ENCODE data around the gene COL5A1.

DNA sequence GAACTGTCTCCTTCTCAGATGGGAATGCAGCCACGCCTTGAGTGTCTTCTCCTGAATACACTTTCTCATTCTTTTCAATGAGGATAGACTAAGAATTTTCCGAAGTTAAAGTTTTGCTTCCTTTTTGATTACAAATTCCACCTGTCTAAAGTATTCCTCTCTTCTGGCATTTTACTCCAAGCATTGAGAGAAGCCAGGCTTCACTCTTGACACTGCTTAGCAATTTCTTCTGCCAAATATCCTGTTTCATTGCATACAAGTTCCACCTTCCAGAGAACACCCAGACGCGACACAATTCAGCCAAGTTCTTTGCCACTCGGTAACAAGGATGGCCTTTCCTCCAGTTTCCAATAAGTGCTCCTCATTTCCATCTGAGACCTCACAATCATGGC, 35.6 kb upstream of the COL5A1 start:
- TF ChIP-seq, protein P1, sequence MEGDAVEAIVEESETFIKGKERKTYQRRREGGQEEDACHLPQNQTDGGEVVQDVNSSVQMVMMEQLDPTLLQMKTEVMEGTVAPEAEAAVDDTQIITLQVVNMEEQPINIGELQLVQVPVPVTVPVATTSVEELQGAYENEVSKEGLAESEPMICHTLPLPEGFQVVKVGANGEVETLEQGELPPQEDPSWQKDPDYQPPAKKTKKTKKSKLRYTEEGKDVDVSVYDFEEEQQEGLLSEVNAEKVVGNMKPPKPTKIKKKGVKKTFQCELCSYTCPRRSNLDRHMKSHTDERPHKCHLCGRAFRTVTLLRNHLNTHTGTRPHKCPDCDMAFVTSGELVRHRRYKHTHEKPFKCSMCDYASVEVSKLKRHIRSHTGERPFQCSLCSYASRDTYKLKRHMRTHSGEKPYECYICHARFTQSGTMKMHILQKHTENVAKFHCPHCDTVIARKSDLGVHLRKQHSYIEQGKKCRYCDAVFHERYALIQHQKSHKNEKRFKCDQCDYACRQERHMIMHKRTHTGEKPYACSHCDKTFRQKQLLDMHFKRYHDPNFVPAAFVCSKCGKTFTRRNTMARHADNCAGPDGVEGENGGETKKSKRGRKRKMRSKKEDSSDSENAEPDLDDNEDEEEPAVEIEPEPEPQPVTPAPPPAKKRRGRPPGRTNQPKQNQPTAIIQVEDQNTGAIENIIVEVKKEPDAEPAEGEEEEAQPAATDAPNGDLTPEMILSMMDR (conservative IDR thresholded peaks at IDR 0.05), result no peak
- no peak for TF ChIP-seq ZFX (IDR thresholded peaks at IDR 0.05)

All from C4-2B (cell line).